CD14-positive monocyte (primary cell): ENCODE measurements around the gene CDH23. TPM values are rescaled to one million over a fixed set of nuclear protein-coding genes. Genes with fewer than 3 reads are reported as not detected.

Experiments used
- DNase-seq, 3 donors: peaks; one replicate each; pipeline ENCODE4 v3.0.0-alpha.2; 2011 to 2022
- H2AFZ ChIP-seq: 2 replicates; pipeline ENCODE4 v1.6.0; 2012; ENCODE audit warnings: mild to moderate bottlenecking, low read depth, low read length, inconsistent platforms; ENCODE audit not compliant: insufficient read depth, poor library complexity, severe bottlenecking
- H3K27ac ChIP-seq, 2 donors: 1 replicate in 1 of 2; 2 replicates in 1 of 2; pipeline ENCODE4 v1.5.1; 2012 to 2013; ENCODE audit warnings: low read length in 2 of 2, control low read depth in 1 of 2, inconsistent platforms in 1 of 2, low read depth in 1 of 2, mild to moderate bottlenecking in 1 of 2
- H3K27me3 ChIP-seq, 2 donors: one replicate each; pipeline versions ENCODE4 v1.6.0 to v1.6.1; 2011 to 2013; ENCODE audit warnings: low read length in 2 of 2; ENCODE audit not compliant: control insufficient read depth in 2 of 2, insufficient read depth in 2 of 2
- H3K36me3 ChIP-seq, 2 donors: replicated peaks in 1 of 2; 1 replicate in 1 of 2; 2 replicates in 1 of 2; pipeline versions ENCODE4 v1.5.1 to v1.6.1; 2012 to 2013; ENCODE audit warnings: low read length in 2 of 2, control low read depth in 1 of 2, inconsistent platforms in 1 of 2, mild to moderate bottlenecking in 1 of 2; ENCODE audit not compliant: insufficient read depth in 2 of 2, control insufficient read depth in 1 of 2
- H3K4me1 ChIP-seq, 2 donors: 1 replicate in 1 of 2; 2 replicates in 1 of 2; pipeline versions ENCODE4 v1.5.1 to v1.6.1; 2012 to 2013; ENCODE audit warnings: low read length in 2 of 2, control low read depth in 1 of 2, inconsistent platforms in 1 of 2, mild to moderate bottlenecking in 1 of 2, moderate library complexity in 1 of 2; ENCODE audit not compliant: insufficient read depth in 2 of 2, control insufficient read depth in 1 of 2
- H3K4me2 ChIP-seq: replicated peaks from 2 replicates; pipeline ENCODE3; 2012; ENCODE audit warnings: low read length, moderate library complexity, mild to moderate bottlenecking; ENCODE audit not compliant: poor library complexity, severe bottlenecking; ENCODE audit errors: extremely low read depth
- H3K4me3 ChIP-seq, 3 experiments: fragments of 200-600 bp in 1 of 3; sonication (generic) in 1 of 3; replicated peaks in 1 of 3; 1 replicate in 2 of 3; 2 replicates in 1 of 3; pipeline ENCODE4 v1.5.1; 2011 to 2013; ENCODE audit warnings: low read length in 3 of 3, mild to moderate bottlenecking in 3 of 3, control low read depth in 2 of 3, low read depth in 2 of 3, inconsistent platforms in 1 of 3, moderate library complexity in 1 of 3
- H3K79me2 ChIP-seq: 2 replicates; pipeline ENCODE4 v1.6.0; 2012; ENCODE audit warnings: mild to moderate bottlenecking, control low read depth, inconsistent platforms, low read length, moderate library complexity; ENCODE audit not compliant: insufficient read depth
- H3K9ac ChIP-seq: 2 replicates; pipeline ENCODE4 v1.6.0; 2017; ENCODE audit warnings: low read length, mild to moderate bottlenecking; ENCODE audit not compliant: insufficient read depth, poor library complexity, severe bottlenecking
- H3K9me3 ChIP-seq, 2 donors: replicated peaks in 1 of 2; 1 replicate in 1 of 2; 2 replicates in 1 of 2; pipeline versions ENCODE4 v1.5.1 to v1.6.1; 2012 to 2013; ENCODE audit warnings: low read length in 2 of 2, control low read depth in 1 of 2; ENCODE audit not compliant: control insufficient read depth in 1 of 2, insufficient read depth in 1 of 2
- H4K20me1 ChIP-seq: 2 replicates; pipeline ENCODE4 v1.6.0; 2012; ENCODE audit warnings: mild to moderate bottlenecking, low read length, control low read depth, moderate library complexity; ENCODE audit not compliant: insufficient read depth
- H3K27ac Mint-ChIP-seq, 7 donors: one replicate each; pipeline ENCODE4 v1.8.0; 2020; ENCODE audit warnings: mild to moderate bottlenecking in 7 of 7, mixed read lengths in 7 of 7, moderate library complexity in 6 of 7, inconsistent platforms in 2 of 7
- H3K27me3 Mint-ChIP-seq, 3 donors: one replicate each; pipeline ENCODE4 v1.8.0; 2021 to 2022; ENCODE audit warnings: low read depth in 3 of 3, mild to moderate bottlenecking in 3 of 3, mixed read lengths in 3 of 3, moderate library complexity in 3 of 3, inconsistent platforms in 1 of 3
- H3K36me3 Mint-ChIP-seq, 2 donors: one replicate each; pipeline ENCODE4 v1.8.0; 2020; ENCODE audit warnings: mixed read lengths in 2 of 2, inconsistent platforms in 1 of 2, mild to moderate bottlenecking in 1 of 2
- H3K4me1 Mint-ChIP-seq: one replicate; pipeline ENCODE4 v1.8.0; 2020; ENCODE audit warnings: mild to moderate bottlenecking, mixed read lengths
- H3K4me3 Mint-ChIP-seq, 2 donors: one replicate each; pipeline ENCODE4 v1.8.0; 2020; ENCODE audit warnings: mild to moderate bottlenecking in 2 of 2, mixed read lengths in 2 of 2, moderate library complexity in 1 of 2
- H3K9me3 Mint-ChIP-seq, 7 donors: one replicate each; pipeline ENCODE4 v1.8.0; 2020 to 2022; ENCODE audit warnings: mixed read lengths in 7 of 7, mild to moderate bottlenecking in 6 of 7, moderate library complexity in 6 of 7, inconsistent platforms in 2 of 7
- WGBS: methylation state at CpG from one replicate; pipeline ENCODE4 v1.1.5; 2013; ENCODE audit warnings: missing lambda C conversion rate; ENCODE audit not compliant: insufficient coverage; 5-methylcytosine and 5-hydroxymethylcytosine counted together
- intact Hi-C, 2 donors: fragments of 100-400 bp; cut with micrococcal nuclease; formaldehyde crosslinking; loops; one replicate each; pipeline versions ENCODE4 v1.15.0 to v1.15.1; 2023
- polyA plus RNA-seq, 3 donors: library from polyadenylated mRNA; depleted of rRNA in 1 of 3; unstranded in 2 of 3; stranded (reverse) in 1 of 3; fragments of 300-500 nt in 2 of 3; fragments of >200 nt in 1 of 3; fragmentation: Illumina TruSeq in 2 of 3; gene quantifications; 1 replicate in 2 of 3; 2 replicates in 1 of 3; pipeline ENCODE4 v1.2.3, GENCODE V29; 2012 to 2021
- TF ChIP-seq, protein P1 (sequence below): fragments of 200-600 bp; IDR thresholded peaks from one replicate; pipeline ENCODE4 v1.8.0; 2022; ENCODE audit warnings: antibody characterized with exemption, mild to moderate bottlenecking

The CDH23 gene
- polyA plus RNA-seq, 3 donors, result 8.2 to 36.2 (median 10.5) TPM

DNA sequence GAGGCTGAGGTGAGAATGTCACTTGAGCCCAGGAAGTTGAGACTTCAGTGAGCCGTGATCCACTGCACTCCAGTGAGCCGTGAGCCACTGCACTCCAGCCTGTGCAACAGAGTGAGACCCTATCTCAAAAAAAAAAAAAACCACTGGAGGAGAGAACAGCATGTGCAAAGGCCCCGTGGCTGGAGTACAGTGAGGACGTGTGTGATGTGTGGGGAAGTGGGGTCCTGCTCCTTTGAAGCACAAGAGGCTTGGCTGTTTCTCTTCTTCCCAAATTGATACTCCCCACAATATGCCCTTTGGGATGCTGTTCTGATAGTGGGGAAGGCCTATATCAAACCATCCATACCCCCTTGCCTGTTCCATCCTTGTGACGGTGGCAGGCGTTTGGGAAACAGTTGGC is 254.7 kb downstream of the CDH23 start:
- no peaks in the 10 kb centered on the region for H3K9me3 ChIP-seq
- no peak overlapping the region for H2AFZ ChIP-seq
- H3K36me3 ChIP-seq, result no peaks in the 10 kb centered on the region
- no peaks in the 10 kb centered on the region for H3K27me3 ChIP-seq
- TF ChIP-seq, protein P1, sequence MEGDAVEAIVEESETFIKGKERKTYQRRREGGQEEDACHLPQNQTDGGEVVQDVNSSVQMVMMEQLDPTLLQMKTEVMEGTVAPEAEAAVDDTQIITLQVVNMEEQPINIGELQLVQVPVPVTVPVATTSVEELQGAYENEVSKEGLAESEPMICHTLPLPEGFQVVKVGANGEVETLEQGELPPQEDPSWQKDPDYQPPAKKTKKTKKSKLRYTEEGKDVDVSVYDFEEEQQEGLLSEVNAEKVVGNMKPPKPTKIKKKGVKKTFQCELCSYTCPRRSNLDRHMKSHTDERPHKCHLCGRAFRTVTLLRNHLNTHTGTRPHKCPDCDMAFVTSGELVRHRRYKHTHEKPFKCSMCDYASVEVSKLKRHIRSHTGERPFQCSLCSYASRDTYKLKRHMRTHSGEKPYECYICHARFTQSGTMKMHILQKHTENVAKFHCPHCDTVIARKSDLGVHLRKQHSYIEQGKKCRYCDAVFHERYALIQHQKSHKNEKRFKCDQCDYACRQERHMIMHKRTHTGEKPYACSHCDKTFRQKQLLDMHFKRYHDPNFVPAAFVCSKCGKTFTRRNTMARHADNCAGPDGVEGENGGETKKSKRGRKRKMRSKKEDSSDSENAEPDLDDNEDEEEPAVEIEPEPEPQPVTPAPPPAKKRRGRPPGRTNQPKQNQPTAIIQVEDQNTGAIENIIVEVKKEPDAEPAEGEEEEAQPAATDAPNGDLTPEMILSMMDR, result no peak
- H3K4me1 ChIP-seq, result peaks cover 16 to 20% of the 10 kb centered on the region in 2 donors
- WGBS, result no CpG with 5 or more reads among the region's 6 CpGs
- Mint-ChIP-seq H3K36me3 (peaks cover 22 to 42% of the 10 kb centered on the region in 2 donors), H3K9me3 (peaks cover 0 to 2% (median 0%) of the 10 kb centered on the region in 7 donors), H3K4me3 (no peak overlapping the region), H3K27ac (no peak overlapping the region), H3K27me3 (peaks cover 2 to 5% (median 3%) of the 10 kb centered on the region in 3 donors), H3K4me1 (peaks cover 19% of the 10 kb centered on the region)
- H3K9ac ChIP-seq, result no peak overlapping the region
- no peak for DNase-seq
- intact Hi-C loops, result no loop called here
- H3K27ac ChIP-seq, result no peak overlapping the region
- H3K4me2 ChIP-seq, result no peak overlapping the region
- no peaks in the 10 kb centered on the region for H3K79me2 ChIP-seq
- H3K4me3 ChIP-seq, result no peak overlapping the region
- no peaks in the 10 kb centered on the region for H4K20me1 ChIP-seq

DNA sequence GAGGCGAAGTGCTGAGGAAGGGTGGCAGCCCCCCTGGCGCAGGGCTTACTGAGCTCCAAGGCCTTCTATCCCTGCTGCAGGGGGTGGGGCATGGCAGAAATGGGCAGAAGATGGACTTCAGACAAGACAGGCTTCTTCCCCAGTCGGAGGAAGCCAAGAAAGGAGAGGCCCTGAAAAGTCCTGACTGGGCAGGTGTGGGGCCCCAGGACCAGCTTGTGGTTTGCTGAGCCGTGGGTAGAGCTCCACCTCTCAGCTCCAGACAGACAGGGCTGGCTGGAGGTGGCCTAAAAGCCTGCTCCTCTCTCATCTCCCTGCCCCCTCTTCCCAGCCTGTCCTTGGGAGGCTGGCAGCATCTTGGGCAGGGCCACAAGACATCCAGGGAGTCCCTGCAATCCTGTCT is 255.2 kb downstream of the CDH23 start:
- no peak overlapping the region for H3K9ac ChIP-seq
- no peaks in the 10 kb centered on the region for H3K79me2 ChIP-seq
- H3K27ac ChIP-seq, result no peak overlapping the region
- no peak overlapping the region for H2AFZ ChIP-seq
- no peak overlapping the region for H3K4me2 ChIP-seq
- H3K36me3 ChIP-seq, result no peaks in the 10 kb centered on the region
- H3K27me3 ChIP-seq, result no peaks in the 10 kb centered on the region
- no peaks in the 10 kb centered on the region for H3K9me3 ChIP-seq
- H4K20me1 ChIP-seq, result no peaks in the 10 kb centered on the region
- Mint-ChIP-seq H3K9me3 (peaks cover 0 to 2% (median 0%) of the 10 kb centered on the region in 7 donors), H3K36me3 (peaks cover 22 to 42% of the 10 kb centered on the region in 2 donors), H3K27me3 (peaks cover 3 to 5% (median 3%) of the 10 kb centered on the region in 3 donors), H3K27ac (no peak overlapping the region), H3K4me1 (peaks cover 19% of the 10 kb centered on the region), H3K4me3 (no peak overlapping the region)
- intact Hi-C loops, result no loop called here
- TF ChIP-seq, protein P1, result no peak
- H3K4me1 ChIP-seq, result peaks cover 16 to 20% of the 10 kb centered on the region in 2 donors
- no peak overlapping the region for H3K4me3 ChIP-seq
- DNase-seq, result no peak
- WGBS, result 84% methylated on average over 4 of the region's 4 CpGs
